Measurements from ENCODE around the gene ZNF784.
"Not testable (repeated sequence)": the region's sequence is repeated elsewhere in the genome, so short reads cannot be mapped to it uniquely, and the experiment has no call there.

ZNF784 gene

DNA sequence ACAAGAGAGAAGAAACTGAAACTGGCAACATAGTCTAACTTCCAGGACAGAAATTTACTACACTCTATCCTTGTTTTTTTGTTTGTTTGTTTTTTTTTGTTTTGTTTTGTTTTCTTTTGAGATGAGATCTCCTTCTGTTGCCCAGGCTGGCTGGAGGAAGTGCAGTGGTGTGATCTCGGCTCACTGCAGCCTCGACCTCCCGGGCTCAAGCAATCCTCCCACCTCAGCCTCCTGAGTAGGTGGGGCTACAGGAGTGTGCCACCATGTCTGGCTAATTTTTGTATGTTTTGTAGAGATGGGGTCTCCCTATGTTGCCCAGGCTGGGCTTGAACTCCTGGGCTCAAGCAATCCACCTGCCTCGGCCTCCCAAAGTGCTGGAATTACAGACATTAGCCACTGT, 42.1 kb downstream of the ZNF784 start:
- H3K4me3 ChIP-seq (ENCODE audit: low read length); H2AFZ ChIP-seq (ENCODE audit: low read depth, low read length); H3K27me3 ChIP-seq (ENCODE audit: insufficient read depth, low read length); H3K9me3 ChIP-seq (ENCODE audit: low read length); H3K36me3 ChIP-seq (ENCODE audit: insufficient read depth, low read length): not testable (repeated sequence)
- peaks cover 14% of the 10 kb centered on the region for H3K4me1 ChIP-seq (ENCODE audit: insufficient read depth, low read length)

DNA sequence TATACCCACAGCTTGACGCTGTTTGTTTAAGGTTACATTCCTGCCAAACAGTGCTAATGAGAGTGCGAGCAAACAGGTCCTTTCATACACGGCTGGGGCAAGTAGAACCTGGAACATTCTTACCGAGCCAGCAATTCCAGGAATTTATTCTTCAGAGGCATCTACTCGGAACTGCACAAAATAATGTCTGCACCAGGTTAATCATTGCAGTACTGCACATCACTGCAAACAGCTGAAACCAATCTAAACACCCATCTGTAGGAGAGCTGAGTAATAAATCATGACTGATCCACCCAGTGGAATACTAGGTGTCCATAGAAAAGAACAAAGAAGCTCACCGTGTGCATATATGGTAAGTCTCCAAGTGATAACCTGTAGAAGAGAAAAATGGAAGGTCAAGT, 42.5 kb downstream of the ZNF784 start:
- Histone ChIP-seq H3K9me3 (ENCODE audit: low read length) (no peaks in the 10 kb centered on the region), H3K4me1 (ENCODE audit: insufficient read depth, low read length) (peaks cover 10% of the 10 kb centered on the region), H3K27me3 (ENCODE audit: insufficient read depth, low read length) (no peaks in the 10 kb centered on the region), H2AFZ (ENCODE audit: low read depth, low read length) (no peak overlapping the region), H3K4me3 (ENCODE audit: low read length) (no peak overlapping the region), H3K36me3 (ENCODE audit: insufficient read depth, low read length) (peaks cover 14% of the 10 kb centered on the region)

DNA sequence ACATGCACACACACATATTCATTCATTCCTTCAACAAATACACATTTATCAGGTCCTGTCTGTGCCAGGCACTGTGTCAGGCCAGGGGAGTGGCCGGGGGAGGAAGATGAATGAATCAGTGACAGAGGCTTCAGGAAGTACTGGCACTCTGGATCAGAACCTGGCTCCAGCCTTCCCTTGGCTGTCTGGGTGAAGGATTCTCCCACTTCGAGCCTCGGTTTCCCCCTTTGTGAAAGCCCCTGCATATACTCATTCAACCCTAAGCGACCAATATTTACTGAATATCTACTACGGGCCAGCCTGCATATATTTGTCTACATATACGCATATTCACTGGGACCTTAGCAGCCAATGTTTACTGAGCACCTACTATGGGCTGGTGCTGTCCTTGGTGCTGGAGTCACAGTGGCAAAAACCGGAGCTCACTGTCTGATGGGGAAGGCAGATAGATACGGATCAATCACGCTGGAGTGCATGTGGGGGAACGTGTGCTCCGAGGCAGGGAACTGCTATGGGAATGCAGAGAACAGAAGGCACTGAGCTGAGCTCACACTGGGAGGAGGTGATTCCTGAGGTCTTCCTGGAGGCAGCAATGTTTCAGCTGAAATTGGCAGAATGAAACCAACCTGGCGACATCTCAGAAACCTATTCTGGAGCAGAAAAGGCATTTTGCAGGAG, 43.1 kb downstream of the ZNF784 start:
- peaks cover 7% of the 10 kb centered on the region for H3K4me1 ChIP-seq (ENCODE audit: insufficient read depth, low read length)
- H3K36me3 ChIP-seq (ENCODE audit: insufficient read depth, low read length), result peaks cover 17% of the 10 kb centered on the region
- H3K27me3 ChIP-seq (ENCODE audit: insufficient read depth, low read length), result no peaks in the 10 kb centered on the region
- H3K9me3 ChIP-seq (ENCODE audit: low read length), result no peaks in the 10 kb centered on the region
- peak overlapping the region; percentile 14 for H2AFZ ChIP-seq (ENCODE audit: low read depth, low read length)
- H3K4me3 ChIP-seq (ENCODE audit: low read length), result peak overlapping the region; percentile 96

DNA sequence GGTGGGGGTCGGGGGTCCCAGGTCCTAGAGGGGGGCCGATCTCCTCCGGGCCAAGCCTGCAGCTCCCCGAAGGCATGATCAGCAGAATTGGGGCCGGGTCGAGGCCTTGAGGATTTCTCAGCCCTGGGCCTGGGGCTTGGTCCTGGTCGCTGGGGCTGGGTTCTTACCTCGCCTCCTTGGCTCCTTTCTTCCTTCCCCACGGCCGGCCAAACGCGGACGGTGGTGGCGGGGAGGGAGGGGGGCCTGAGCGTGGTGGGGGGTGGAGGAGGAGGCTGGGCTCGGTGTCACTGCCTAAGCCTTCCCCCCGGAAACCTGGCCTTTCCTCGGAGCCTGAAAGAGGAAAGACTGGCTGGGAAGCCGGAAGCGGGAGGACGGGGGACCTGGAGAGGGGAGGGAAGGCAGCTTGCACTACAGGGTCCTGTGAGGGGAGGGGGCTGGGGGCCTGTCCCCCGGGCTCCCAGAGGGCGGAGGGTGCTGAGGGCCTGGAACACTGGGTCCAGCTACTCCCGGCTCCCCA, 43.7 kb downstream of the ZNF784 start, which contains the start of gene ZNF579:
Gene ZNF579, minus strand, starts transcription at position 221 of the 517 bp plus-strand sequence. CDS start 1,209 bp downstream, outside the sequence.
- H3K9me3 ChIP-seq (ENCODE audit: low read length), result no peaks in the 10 kb centered on the region
- H3K36me3 ChIP-seq (ENCODE audit: insufficient read depth, low read length), result peaks cover 17% of the 10 kb centered on the region
- H3K4me1 ChIP-seq (ENCODE audit: insufficient read depth, low read length), result peaks cover 3% of the 10 kb centered on the region
- peak within 1 kb of the TSS; percentile 96 for H3K4me3 ChIP-seq (ENCODE audit: low read length)
- H3K27me3 ChIP-seq (ENCODE audit: insufficient read depth, low read length), result no peaks in the 10 kb centered on the region
- H2AFZ ChIP-seq (ENCODE audit: low read depth, low read length), result peak within 1 kb of the TSS; percentile 14

DNA sequence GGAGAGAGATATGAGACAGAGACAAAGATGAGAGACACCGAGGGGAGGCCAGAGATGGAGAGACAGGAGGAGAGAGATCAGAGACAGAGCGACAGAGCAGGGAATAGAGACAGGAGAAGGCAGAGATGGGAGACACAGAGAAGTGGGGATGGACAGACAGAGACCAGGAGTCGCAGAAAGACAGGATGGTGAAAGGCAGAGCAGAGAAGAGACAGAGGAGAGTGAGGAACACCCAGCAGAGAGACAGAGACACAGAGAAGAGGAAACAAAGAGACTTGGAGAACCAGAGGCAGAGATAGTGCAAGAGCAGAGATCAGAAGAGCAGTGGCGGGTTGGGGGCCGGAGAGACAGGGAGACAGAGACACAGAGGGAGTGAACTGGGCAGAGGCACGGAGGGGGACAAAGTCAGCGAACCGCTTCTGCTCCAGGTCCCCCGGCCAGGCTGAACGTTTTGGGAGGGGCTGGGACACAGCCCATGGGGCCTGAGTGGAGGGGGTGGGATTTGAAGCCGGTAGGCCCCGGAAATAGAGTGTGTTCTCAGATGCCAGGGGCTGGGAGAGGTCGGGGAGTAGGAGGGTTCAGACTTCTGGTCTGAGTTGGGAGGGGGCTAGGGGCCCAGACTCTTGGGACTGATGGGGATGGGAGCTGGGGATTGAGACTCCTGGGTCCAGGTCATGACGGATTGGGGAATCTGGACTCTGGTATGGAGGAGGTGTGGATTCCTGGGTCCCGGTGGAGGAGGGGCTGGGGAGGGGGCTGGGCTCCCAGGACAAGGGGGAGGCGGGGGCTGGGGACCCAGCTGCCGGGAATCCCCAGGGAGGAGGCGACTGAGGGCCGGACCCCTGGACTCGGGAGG, 44.4 kb downstream of the ZNF784 start:
- peaks cover 3% of the 10 kb centered on the region for H3K4me1 ChIP-seq (ENCODE audit: insufficient read depth, low read length)
- H3K4me3 ChIP-seq (ENCODE audit: low read length), result peak overlapping the region; percentile 96
- no peak overlapping the region for H2AFZ ChIP-seq (ENCODE audit: low read depth, low read length)
- no peaks in the 10 kb centered on the region for H3K9me3 ChIP-seq (ENCODE audit: low read length)
- peaks cover 17% of the 10 kb centered on the region for H3K36me3 ChIP-seq (ENCODE audit: insufficient read depth, low read length)
- H3K27me3 ChIP-seq (ENCODE audit: insufficient read depth, low read length), result no peaks in the 10 kb centered on the region

DNA sequence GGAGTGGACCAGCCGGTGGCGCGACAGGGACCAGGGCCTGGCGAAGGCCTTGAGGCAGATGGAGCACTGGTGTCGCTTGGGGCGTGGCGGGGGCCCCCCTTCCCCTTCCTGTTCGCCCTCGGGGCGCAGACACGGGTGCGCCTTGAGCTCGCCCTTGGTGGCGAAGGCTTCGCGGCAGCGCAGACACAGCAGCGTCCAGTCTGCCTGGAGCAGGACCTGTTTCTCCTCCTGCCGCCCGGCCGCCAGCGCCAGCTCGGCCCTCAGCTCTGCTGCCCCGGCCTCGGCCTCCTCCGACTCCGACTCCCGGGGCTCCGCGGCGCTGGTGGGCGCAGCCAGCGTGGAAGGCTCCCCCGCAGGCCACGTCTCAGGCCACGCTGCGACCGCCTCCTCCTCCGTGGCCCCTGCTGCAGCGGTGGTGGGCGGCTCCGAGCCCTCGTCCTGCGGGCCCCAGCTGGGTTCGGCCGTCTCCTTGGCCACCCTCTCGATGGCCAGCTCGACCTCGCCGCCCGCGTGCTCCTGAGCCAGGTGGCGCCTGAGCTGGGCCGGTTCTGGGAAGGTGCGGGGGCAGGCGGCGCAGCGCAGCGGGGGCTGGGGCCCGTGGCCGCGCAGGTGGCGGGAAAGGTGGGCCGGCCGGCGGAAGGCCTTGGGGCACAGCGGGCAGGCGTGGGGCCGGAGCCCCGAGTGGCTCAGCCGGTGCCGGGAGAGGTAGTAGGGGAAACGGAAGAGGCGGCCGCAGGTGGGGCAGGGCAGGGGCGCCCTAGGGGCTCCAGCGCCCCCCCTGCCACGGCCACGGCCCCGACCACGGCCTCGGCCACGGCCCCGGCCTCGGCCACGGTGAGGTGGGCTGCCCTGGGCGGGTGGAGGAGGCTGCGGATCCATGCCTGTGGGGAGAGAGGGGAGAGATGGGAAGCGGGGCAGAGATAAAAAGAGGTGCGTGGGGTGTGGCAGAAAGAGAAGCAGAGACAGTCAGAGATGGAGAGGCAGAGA, 45.3 kb downstream of the ZNF784 start:
- Histone ChIP-seq H2AFZ (ENCODE audit: low read depth, low read length) (no peak overlapping the region), H3K36me3 (ENCODE audit: insufficient read depth, low read length) (peaks cover 17% of the 10 kb centered on the region), H3K4me1 (ENCODE audit: insufficient read depth, low read length) (peaks cover 3% of the 10 kb centered on the region), H3K27me3 (ENCODE audit: insufficient read depth, low read length) (no peaks in the 10 kb centered on the region), H3K9me3 (ENCODE audit: low read length) (no peaks in the 10 kb centered on the region), H3K4me3 (ENCODE audit: low read length) (peak overlapping the region; percentile 96)

DNA sequence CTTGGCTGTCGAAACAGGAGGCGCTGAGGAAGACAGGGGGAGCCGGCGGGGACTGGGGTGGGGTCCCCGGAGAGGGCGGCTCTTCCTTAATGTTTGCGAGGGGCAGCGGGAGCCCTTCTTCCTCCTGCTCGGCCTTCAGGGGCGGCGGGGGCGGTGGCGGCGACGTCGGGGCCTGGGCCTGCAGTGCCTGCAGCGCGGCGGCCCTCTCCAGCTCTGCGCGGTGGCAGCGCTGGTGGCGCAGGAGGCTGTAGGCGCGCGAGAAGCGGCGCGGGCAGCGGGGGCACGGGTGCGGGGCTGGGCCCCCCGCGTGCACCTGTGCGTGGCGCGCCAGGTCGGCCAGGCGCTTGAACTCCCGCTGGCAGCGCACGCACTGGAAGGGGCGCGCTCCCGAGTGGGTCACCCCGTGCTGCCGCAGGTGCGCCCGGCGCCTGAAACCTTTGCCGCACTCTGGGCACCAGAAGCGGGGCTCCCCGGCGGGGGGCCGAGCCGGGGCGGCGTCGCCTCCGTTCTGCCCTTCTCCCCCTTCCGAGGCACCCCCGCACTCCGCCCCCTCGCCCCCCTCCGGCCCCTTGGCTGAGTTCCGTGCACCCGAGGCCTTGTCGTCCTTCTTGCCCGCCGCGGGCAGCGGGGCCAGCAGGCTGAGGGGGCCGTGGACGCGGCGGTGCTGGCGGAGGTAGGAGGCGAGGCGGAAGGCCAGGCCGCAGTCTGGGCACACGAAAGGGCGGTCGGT, 46.2 kb downstream of the ZNF784 start:
- Histone ChIP-seq H2AFZ (ENCODE audit: low read depth, low read length) (no peak overlapping the region), H3K27me3 (ENCODE audit: insufficient read depth, low read length) (no peaks in the 10 kb centered on the region), H3K4me3 (ENCODE audit: low read length) (no peak overlapping the region), H3K36me3 (ENCODE audit: insufficient read depth, low read length) (peaks cover 17% of the 10 kb centered on the region), H3K4me1 (ENCODE audit: insufficient read depth, low read length) (peaks cover 3% of the 10 kb centered on the region), H3K9me3 (ENCODE audit: low read length) (no peaks in the 10 kb centered on the region)

DNA sequence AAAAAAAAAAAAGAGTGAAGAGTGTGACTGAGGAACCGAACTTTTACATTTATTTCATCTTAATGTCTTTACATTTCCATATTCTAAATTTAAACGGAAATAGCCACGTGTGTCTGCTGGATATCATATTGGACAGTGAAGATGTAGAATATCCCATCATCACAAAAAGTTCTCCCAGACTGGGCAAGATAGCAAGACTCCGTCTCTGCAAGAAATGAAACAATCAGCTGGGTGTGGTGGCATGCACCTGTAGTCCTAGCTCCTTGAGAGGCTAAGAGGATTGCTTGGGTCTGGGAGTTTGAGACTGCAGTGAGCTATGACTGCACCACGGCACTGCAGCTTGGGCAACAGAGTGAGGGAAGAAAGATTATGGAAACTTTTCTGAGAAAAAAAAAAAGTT, 47.6 kb downstream of the ZNF784 start:
- Histone ChIP-seq H3K4me3 (ENCODE audit: low read length) (no peak overlapping the region), H2AFZ (ENCODE audit: low read depth, low read length) (no peak overlapping the region), H3K9me3 (ENCODE audit: low read length) (no peaks in the 10 kb centered on the region), H3K4me1 (ENCODE audit: insufficient read depth, low read length) (peaks cover 3% of the 10 kb centered on the region), H3K27me3 (ENCODE audit: insufficient read depth, low read length) (no peaks in the 10 kb centered on the region), H3K36me3 (ENCODE audit: insufficient read depth, low read length) (peaks cover 17% of the 10 kb centered on the region)

DNA sequence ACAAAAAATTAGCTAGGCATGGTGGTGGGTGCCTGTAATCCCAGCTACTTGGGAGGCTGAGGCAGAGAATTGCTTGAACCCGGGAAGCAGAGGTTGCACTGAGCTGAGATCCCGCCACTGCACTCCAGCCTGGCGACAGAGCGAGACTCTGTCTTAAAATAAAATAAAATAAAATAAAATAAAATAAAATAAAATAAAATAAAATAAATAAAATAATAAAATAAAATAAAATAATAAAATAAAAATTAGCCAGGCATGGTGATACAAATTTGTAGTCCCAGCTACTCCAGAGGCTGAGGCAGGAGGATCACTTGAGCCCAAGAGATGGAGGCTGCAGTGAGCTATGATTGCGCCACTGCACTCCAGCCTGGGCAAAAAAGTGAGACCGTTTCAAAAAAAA, 50.4 kb downstream of the ZNF784 start:
- H3K36me3 ChIP-seq (ENCODE audit: insufficient read depth, low read length), result peaks cover 15% of the 10 kb centered on the region
- H3K27me3 ChIP-seq (ENCODE audit: insufficient read depth, low read length); H3K9me3 ChIP-seq (ENCODE audit: low read length); H3K4me3 ChIP-seq (ENCODE audit: low read length); H3K4me1 ChIP-seq (ENCODE audit: insufficient read depth, low read length); H2AFZ ChIP-seq (ENCODE audit: low read depth, low read length): not testable (repeated sequence)
